AG08395 (cell line): Measurements from ENCODE around the gene RXRG.

ENCODE experiments used
- DNase-seq: peaks from one replicate; pipeline ENCODE4 v3.0.0; 2012; ENCODE audit warnings: mixed read lengths, low spot score

The RXRG gene

GRCh38 chr1:165449131-165449530 lies 4.2 kb upstream of the RXRG start:
- DNase-seq: no peak

DNA sequence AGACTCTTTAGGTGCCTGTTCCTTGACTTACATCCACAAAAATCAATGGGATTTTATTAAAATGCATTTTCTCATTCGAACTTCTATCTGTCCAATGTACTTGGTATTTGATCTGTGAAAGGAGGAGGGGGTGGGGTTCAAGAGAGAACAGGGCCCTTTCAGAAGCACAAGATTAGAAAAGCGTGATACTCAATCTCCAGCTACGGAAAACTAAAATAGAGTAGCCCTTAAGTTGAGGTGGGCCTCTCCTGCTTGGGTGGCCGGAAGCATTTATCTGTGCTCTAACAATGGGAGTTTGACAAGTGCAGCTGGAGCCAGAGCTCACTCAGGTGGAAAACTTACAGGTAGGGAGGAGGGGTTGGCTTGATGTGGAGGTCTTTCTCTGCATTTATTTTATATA lies 462 bp upstream of the RXRG start:
- DNase-seq: no peak

GRCh38 chr1:165443539-165444311 lies 1.2 kb downstream of the RXRG start:
- no peak for DNase-seq

DNA sequence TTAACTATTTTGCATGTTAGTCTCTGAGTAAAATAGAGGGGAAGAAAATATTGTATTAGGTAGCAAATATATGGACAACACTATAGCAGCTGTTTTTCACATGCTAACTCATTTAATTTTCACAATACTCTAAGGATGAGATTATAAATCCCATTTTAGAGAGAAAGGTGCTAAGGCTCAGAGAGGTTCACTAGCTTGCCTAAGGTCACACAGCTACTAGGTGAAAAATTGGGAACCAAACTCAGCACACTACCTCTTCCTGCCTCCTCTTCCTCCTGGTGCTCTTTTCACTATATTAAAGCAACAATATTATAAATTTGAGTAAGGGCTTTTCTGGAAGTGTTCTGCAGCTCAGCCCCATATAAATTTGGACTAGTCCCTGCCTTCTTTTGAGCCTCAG lies 2.3 kb downstream of the RXRG start:
- DNase-seq: no peak

- no peak for DNase-seq
Observed at GRCh38 chr1:165442053-165442452, 2.9 kb downstream of the RXRG start.

GRCh38 chr1:165441166-165441880 lies 3.6 kb downstream of the RXRG start:
- DNase-seq: no peak

- no peak for DNase-seq
Observed at GRCh38 chr1:165439330-165439729, 5.6 kb downstream of the RXRG start.

DNA sequence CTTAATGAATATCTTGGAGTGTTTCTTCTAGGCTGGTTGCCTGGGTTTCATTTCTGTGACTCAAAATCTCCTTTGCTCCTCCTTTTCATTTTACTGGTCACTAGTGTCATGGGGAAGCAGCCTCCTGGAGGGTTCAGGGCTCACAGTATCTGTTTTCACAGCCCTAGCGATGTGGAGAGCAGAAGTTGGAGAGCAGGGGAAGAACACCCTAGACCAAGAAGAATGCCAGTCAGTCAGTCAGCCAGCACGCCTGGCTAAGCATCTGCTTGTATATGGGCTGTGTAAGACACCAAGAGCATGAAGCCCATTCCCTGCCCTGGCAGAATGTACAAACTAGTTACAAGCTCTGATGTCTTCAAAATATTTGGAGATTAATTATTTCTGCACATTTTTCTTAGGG lies 7.9 kb downstream of the RXRG start:
- no peak for DNase-seq

DNA sequence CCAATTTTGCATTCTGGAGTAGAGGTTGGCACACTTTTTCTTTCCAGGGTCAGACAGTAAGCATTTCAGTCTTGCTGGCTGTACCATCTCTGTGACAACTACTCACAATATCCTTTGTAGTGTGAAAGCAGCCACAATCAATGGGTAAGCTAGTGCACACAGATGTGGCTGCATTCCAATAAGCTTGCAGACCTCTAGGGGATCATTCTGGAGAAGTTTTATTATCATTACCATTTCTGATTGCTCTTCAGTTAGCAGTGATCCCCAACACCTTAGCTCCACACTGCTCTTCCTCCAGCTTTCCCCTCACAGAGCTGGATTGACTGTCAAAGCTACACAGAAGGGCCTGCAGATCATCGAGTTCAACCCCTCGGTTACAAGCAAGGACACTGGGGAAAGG lies 9.1 kb downstream of the RXRG start:
- no peak for DNase-seq

DNA sequence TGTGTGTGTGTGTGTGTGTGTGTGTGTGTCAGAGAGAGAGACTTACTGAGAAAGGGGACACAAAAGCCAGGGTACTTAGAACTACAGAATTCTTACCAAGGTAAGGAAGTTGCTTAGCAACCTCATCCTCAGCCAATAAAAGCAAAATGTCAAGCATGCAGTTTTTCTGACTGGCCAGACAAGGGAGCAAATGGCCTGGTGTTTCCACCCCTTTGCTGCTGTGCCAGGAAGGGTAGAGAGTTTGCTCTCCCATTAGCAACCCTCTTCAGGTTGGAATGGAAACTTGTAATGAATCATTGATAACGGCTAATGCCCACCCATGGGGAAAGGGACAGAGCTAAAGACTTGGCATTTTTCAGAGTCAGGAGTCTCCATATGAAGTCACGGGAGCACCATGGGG lies 10.6 kb downstream of the RXRG start:
- no peak for DNase-seq

GRCh38 chr1:165431079-165431478 lies 13.8 kb downstream of the RXRG start:
- DNase-seq: no peak

GRCh38 chr1:165426745-165427144 lies 18.2 kb downstream of the RXRG start:
- no peak for DNase-seq

DNA sequence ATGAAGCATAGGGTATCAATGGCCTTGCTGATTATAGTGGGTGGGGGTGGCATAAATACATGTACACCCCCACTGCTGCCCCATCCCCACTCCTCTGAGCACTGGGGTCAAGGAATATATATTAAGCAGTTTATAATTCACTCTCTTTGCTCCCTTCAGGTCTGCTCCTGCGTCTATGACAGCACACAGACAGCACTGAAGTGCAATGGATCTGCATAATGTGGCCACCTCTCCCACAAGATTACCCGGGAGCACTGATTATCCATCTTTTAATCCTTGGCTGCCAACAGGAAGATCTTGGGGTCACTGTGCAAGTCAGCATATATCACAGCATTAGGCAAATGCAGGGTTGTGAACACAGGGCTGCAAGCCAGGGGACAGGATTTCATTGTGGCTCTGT lies 19.3 kb downstream of the RXRG start:
- DNase-seq: no peak

GRCh38 chr1:165424454-165425216 lies 20.3 kb downstream of the RXRG start:
- DNase-seq: no peak

DNA sequence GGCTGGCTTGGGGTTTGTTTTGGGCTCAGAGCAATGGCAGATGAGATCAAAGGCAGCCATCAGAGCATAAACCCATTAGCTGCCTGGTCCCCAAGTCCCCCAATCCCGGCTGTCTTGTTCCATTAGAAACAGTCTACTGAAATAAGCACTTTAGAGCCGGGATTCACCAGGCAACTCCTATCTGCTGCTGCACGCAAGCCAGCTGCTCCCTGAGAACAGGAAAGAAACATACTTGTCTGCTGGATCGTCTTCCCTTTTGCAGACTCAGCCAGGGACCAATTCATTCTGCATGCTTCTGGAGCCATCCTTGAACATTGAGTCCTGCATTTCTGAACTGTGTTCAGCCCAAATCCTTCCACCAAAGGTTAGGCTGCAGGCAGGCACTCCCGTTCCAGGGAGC lies 21.8 kb downstream of the RXRG start:
- no peak for DNase-seq

- DNase-seq: no peak
Observed at GRCh38 chr1:165420655-165421054, 24.3 kb downstream of the RXRG start.

- no peak for DNase-seq
Observed at GRCh38 chr1:165419839-165420238, 25.1 kb downstream of the RXRG start.

DNA sequence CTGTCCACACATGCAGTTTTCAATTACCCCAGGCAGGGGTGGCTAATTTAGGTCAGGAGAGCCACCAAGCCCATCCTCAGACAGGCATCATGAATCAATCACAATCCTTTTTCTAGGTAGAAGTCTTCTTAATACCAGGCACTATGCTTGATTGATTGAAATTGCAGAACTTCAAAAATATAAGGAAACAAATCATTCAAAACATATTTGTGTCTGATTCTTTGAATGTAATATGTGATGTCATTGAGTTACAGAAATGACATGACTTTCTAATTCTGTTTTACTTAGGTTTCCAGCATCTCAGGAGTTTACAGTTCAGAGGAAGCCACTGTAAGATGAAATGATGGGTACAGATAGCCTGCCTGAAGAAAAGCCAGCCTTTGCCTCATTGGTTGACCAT lies 26.7 kb downstream of the RXRG start:
- no peak for DNase-seq

GRCh38 chr1:165416876-165417275 lies 28.1 kb downstream of the RXRG start:
- no peak for DNase-seq

- DNase-seq: no peak
Observed at GRCh38 chr1:165415068-165415467, 29.9 kb downstream of the RXRG start.

DNA sequence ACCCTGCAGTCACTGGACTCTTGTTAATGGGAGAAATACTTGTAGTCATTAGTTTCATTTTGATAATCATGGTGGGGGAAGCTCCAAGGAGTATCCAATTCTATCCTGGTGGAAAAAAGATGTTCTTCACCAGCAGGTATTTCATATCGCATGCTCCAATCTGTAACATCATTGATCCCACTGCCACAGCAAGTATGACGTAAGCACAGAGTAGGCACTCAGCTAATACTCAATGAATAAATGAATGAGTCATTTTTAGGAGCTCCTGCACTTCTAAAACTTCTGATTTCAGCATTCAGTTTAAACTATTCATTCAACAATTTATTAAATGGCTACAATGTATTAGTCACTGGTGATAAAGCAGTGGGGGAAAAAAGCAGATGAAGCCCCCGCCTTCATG lies 30.3 kb downstream of the RXRG start:
- DNase-seq: no peak

DNA sequence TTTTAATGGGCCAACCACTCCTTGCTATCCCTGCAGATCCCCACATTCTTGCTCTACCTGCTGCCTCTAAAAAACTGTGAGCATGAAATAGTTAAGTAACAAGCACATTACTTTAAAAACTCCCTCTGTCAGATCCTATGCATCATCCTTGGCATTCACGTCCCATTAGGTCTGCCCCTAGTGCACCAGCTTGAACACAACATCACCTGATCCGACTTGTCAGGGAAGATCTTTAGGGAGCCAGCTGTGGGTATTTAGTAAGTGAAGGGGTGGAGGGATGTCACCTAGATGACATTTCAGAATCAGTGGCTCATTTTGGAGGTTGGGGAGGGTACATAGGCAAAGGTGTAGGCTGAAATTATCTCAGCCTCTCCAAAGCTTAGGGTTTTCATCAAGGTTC lies 33.5 kb downstream of the RXRG start:
- no peak for DNase-seq
